NCI-H748 (cell line): ENCODE measurements around the gene PI16.

Experiments used
- DNase-seq: peaks from one replicate; lab custom pipeline; 2025; ENCODE audit not compliant: unreplicated experiment; lab: John Stamatoyannopoulos, UW

The PI16 gene

DNA sequence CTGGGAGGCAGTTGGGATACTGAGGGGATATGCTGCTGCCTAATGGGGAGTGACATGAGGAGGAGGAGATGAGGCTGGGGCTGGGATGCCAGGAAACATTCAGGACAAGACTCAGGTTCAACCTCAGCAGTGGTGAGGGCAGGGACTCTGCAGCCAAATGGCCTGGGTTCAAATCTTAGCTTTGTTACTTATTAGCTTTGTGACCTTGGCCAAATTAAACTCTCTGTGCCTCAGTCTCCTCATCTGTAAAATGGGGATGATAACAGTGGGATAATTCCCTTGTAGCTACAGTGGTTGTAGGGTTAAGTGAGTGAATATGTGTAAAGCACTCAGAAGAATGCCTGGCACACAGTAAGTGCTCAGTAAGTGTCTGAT lies 1.9 kb downstream of the PI16 start:
- DNase-seq = no peak

- DNase-seq = no peak
Measured at GRCh38 chr6:36957773-36958271, 3.3 kb downstream of the PI16 start.

DNA sequence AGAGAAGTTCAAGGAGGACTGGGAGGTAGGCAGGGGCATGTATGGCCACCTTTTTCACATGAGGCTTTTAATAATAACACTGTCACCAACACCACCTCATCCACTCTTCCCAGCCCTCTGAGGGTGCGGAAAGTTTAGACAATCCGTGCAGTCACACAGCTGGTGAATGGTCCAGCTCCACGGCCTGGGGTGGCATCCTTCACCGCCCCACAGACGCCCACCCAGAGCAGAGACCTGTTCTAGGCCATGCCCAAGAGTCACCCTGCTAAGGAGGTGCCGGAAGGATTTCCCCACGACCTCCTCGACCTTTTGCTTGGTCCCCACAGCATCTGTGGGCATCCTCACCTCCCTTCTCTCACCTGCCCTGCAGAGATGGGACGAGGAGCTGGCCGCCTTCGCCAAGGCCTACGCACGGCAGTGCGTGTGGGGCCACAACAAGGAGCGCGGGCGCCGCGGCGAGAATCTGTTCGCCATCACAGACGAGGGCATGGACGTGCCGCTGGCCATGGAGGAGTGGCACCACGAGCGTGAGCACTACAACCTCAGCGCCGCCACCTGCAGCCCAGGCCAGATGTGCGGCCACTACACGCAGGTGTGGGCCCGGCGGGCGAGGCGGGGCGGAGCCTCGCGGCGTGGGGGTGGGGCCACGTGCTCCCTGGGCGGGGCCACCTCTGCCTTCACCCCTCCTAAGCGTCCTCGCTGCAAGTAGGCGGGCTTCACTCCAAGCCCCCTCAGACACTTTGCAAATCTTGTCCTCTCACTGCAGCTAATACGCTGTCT lies 4.4 kb downstream of the PI16 start:
- DNase-seq = no peak

- no peak for DNase-seq
Measured at GRCh38 chr6:36959555-36960250, 5.2 kb downstream of the PI16 start.

GRCh38 chr6:36961441-36962435 lies 7.2 kb downstream of the PI16 start:
- no peak for DNase-seq

DNA sequence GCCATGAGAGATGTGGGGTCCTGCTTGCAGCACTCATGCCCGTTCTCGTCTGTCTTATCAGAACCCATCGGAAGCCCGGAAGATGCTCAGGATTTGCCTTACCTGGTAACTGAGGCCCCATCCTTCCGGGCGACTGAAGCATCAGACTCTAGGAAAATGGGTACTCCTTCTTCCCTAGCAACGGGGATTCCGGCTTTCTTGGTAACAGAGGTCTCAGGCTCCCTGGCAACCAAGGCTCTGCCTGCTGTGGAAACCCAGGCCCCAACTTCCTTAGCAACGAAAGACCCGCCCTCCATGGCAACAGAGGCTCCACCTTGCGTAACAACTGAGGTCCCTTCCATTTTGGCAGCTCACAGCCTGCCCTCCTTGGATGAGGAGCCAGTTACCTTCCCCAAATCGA lies 8.3 kb downstream of the PI16 start:
- peak; percentile 63 for DNase-seq

DNA sequence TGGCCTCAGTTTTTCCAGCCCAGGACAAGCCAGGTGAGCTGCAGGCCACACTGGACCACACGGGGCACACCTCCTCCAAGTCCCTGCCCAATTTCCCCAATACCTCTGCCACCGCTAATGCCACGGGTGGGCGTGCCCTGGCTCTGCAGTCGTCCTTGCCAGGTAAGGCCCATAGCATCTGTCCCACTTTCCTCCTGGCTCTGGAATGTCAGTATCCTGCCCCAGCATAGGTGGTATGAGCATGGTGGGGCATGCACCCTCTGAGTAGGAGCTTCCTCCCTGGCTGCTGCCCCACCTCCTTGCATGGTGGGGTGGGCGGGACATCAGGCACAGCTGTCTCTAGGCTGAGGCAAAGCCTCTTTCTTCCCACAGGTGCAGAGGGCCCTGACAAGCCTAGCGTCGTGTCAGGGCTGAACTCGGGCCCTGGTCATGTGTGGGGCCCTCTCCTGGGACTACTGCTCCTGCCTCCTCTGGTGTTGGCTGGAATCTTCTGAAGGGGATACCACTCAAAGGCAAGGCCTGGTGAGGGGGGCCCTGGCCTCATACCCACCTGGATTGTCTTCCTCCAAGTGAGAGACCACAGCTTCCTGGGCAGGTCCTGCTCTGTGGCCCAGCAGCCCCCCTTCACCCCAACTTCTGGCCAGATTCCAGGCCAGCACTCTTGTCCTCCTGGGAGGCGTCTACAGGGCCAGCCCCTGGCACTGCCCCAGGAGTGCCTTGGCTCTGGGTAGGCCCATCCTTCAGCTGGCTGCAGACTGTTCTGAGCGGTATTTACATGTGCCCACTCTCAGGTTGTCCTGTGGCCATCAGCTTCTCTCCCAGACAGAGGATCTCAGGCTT lies 9.1 kb downstream of the PI16 start:
- DNase-seq = no peak

DNA sequence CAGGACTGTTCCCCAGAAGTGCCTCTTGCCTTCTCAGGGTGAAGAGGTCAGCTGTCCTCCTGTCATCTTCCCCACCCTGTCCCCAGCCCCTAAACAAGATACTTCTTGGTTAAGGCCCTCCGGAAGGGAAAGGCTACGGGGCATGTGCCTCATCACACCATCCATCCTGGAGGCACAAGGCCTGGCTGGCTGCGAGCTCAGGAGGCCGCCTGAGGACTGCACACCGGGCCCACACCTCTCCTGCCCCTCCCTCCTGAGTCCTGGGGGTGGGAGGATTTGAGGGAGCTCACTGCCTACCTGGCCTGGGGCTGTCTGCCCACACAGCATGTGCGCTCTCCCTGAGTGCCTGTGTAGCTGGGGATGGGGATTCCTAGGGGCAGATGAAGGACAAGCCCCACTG lies 9.8 kb downstream of the PI16 start:
- no peak for DNase-seq

DNA sequence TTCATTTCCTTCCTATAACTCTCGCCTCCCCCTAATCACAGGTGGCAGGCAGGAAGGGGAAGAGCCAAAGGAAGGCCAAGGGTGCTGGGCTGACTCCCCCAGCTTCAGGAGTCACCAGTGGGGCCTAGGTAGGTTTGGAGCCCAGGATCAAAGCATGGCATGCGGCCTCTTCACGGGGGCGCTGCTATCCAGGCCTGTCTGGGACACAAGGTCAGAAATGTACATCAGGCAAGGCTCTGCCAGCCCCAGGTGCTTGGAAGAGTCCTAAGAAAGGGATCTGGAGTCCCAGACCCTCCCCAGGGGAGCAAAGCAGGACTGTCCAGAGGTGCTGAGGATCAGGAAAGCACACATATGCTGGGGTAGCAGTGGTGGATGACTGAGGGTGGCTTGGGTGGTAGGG lies 10.4 kb downstream of the PI16 start:
- DNase-seq = no peak

- DNase-seq = no peak
Measured at GRCh38 chr6:36967301-36967700, 12.8 kb downstream of the PI16 start.

- no peak for DNase-seq
Measured at GRCh38 chr6:36967757-36968156, 13.2 kb downstream of the PI16 start.

DNA sequence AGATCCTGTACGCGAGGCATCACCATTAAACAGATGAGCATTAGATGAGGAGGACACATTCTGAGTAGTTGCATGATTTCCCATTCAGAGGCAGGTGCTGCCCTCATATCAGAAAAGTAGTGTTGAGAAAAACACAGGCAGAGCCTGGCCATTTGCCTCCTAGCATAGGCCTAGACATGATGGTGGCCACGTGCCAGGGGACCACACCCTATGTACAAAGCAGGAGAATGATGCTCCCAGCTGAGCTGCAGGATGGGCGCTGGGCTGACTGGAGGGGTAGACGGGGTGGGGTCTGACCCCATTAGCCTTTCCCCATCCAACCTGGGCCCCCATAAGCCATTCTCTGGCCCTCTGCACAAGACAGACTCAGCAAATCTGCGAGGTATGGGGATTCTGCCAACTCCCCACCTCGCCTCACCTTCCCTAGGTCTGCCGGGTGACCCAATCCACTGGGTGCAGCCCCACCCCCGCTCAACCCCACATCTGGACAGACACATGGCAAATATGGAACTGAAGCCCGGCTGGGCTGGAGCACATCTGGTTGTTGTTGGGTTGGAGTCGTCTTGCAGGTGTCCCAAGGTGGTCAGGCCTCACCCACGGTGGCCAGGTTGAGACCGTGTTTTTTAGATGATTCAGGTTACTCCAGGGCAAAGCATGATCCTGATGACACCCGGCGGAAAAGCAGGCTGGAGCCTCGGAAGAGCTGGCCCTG lies 13.9 kb downstream of the PI16 start:
- DNase-seq = peak; percentile 59

GRCh38 chr6:36969240-36969691 lies 14.7 kb downstream of the PI16 start:
- no peak for DNase-seq

DNA sequence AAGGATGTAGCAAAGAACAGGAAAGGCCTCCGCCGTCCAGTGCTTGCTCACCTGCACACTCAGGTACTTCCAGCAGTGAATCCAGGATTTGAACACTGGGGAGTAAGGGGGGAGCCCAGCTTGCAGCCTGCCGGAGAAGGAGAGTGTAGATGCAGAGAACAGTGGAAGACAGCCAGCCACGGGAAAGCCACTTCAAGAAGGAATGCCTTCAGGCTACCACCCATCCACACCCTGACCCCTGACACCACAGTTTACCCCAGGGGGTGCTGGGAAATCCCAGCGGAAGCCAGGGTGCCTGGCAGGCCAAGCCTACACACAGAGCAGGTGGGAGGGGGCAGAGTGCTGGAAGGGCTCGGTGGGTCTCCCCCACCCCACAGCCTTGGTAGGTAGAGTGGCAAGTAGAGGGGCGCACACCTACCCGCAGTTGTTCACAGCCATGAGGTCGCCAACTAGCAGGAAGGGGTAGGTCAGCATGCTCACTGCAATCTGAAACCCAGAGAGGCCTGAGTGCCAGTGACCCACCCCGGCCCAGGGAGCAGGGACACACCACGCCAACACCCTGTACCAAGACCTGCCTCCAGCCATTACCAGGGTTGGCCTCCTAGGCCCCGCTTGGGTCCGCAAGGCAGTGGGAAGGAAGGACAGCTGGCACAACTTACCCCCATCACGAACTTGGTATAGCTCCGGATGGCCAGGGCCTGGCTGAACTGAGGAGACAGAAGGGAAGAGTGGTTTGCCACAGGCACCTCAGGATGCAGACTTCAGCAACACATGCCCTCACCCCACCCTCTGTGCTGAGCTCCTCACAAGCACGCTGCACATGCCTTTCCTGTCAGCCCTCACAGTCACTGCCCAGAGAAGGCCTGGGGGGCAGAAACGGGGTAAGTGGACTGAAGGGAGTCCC lies 15.7 kb downstream of the PI16 start:
- no peak for DNase-seq

DNA sequence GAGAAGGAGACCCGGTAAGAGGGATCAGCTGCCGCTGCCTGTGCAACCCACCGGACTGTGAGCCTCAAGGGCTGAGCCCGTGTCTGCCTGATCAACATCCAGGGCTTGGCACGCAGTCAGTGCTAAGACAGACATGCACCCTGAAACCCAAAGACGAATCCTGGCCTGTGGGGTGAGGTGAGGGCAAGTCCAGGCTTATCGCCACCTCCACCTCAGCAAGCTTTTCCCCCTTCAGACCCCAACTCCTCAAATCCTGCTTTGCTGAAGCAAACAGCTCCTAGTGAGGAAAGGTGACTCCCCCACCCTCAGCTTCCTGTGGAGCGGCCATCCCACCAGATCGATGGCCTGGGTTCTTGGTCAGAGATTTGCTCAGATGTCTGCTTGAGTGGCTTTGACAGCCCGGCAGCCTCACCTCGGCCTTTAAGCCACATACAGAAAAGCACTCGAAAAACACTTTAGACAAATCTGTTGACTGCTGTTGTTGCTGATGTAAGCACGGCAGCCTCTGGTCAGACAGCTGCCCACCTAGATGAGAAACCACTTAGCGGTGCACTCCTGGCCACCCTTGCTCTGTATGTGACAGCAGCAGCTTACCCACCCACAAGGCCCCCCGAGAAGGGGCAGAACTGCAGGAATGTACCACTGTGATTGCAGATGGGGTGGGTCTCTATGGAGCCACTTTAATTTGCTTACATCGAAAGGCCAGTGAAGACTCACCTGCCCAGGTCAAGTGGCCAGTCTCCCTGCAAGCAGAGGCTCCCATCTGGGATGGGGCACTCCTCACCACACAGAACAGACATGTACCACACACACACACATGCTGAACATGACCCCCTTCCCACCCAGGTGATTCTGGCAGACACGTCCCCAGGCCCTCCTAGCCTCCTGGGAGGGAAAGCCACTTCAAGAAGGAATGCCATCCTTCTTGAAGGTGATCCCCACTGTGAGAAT lies 16.6 kb downstream of the PI16 start:
- DNase-seq = no peak

DNA sequence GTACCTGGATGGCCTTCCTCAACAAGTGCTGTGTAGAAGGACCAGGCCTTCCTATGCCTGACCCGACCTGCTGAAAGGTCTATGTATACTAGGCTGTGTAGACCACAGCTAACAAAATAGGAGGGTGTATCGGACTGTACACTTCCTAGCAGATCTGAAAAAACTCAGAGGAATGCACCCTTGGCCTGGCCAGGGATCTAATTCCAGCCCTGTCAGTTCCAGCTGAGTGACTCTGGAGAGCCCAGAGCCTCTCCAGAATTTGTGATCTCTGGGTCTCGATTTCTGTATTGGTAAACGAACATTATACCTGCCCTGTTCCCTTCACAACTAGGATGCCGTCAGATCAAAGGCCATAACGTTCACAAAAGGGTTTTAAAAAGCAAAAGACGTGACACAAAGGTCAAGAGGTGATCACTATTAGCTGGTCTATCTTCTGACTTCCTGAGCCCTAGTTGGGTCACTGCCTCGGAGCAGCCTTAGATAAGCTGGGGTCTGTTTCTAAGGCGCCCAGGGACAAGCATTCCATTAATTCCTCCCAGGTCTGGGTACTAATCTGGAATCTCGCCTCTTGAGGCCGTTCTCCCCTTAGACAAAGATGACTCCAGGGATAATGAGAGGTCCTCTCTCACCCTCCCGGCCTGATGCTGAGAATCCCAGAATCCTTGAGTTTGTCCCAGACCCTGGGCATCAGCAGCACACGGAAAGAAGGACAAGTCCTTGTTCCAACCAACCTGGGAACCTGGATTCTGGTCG lies 17.6 kb downstream of the PI16 start:
- no peak for DNase-seq

DNA sequence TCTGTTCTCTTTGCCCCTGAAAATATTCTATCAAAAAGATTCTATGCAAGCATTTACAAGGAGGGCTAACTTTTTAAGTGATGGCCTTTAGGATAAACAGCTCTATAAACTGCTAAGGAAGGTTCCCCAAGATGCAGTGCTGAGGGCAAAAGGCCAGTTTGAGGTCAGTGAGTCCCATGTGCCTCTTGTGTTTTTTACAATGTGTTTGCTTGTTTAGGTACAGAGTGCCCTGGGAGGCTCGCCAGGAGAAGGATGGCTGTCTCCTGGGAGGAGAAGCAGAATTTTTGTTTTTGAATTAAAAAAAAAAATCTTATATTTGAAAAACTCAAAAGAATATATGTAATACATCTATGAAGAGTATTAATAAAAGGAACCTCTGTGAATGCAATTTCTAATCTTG lies 18.7 kb downstream of the PI16 start:
- no peak for DNase-seq
